ENCODE measurements around the gene CHFR. TPM values are rescaled to one million over a fixed set of nuclear protein-coding genes. Genes with fewer than 3 reads are reported as not detected.
"Not testable (repeated sequence)": the region's sequence is repeated elsewhere in the genome, so short reads cannot be mapped to it uniquely, and the experiment has no call there.

The CHFR gene
- 94.7 and 98.4 TPM in 2 replicates for total RNA-seq

- intact Hi-C loops (cut with micrococcal nuclease) = loop anchor here (1.0 to 2.0 kb wide), 13 partner anchors 15 to 294 kb away; partner anchors contain the start of genes PGAM5, POLE, PXMP2 and ZNF10
These were observed at the start of gene CHFR for GRCh38 chr12:132887513-132888351. Gene CHFR (minus strand): TSS chr12:132887605. CDS start chr12:132887328, 277 bp downstream.

GRCh38 chr12:132936921-132937320, 49.5 kb upstream of the CHFR start:
- intact Hi-C loops (cut with micrococcal nuclease) = not testable (repeated sequence)

- intact Hi-C loops (cut with micrococcal nuclease) = no loop called here
These were observed 48.8 kb upstream of the CHFR start for GRCh38 chr12:132936163-132936562.

- intact Hi-C loops (cut with micrococcal nuclease) = no loop called here
These were observed 39.0 kb upstream of the CHFR start for GRCh38 chr12:132926415-132926833.

GRCh38 chr12:132925597-132926414, 38.4 kb upstream of the CHFR start:
- intact Hi-C loops (cut with micrococcal nuclease) = no loop called here

GRCh38 chr12:132924356-132924755, 37.0 kb upstream of the CHFR start:
- intact Hi-C loops (cut with micrococcal nuclease) = no loop called here

GRCh38 chr12:132923356-132923909, 36.0 kb upstream of the CHFR start:
- intact Hi-C loops (cut with micrococcal nuclease) = no loop called here

GRCh38 chr12:132922676-132923075, 35.3 kb upstream of the CHFR start:
- intact Hi-C loops (cut with micrococcal nuclease) = no loop called here

GRCh38 chr12:132921685-132922084, 34.3 kb upstream of the CHFR start:
- intact Hi-C loops (cut with micrococcal nuclease) = no loop called here

GRCh38 chr12:132918680-132919079, 31.3 kb upstream of the CHFR start:
- intact Hi-C loops (cut with micrococcal nuclease) = no loop called here

- intact Hi-C loops (cut with micrococcal nuclease) = loop anchor here (1.0 to 2.0 kb wide), 2 partner anchors 146 to 199 kb away; partner anchors contain the start of gene PGAM5
These were observed 21.6 kb upstream of the CHFR start for GRCh38 chr12:132909030-132909368.

GRCh38 chr12:132908145-132909029, 21.0 kb upstream of the CHFR start:
- intact Hi-C loops (cut with micrococcal nuclease) = loop anchor here (1.0 to 2.0 kb wide), 10 partner anchors 21 to 273 kb away; partner anchors contain the start of genes CHFR, PGAM5, ZNF10 and ZNF140

- intact Hi-C loops (cut with micrococcal nuclease) = loop anchor here (1.0 to 2.0 kb wide), 9 partner anchors 20 to 274 kb away; partner anchors contain the start of genes CHFR, ZNF10, ZNF140 and ZNF26
These were observed 20.4 kb upstream of the CHFR start for GRCh38 chr12:132907789-132908144.

- intact Hi-C loops (cut with micrococcal nuclease) = no loop called here
These were observed 19.8 kb upstream of the CHFR start for GRCh38 chr12:132907216-132907615.

GRCh38 chr12:132904718-132905328, 17.4 kb upstream of the CHFR start:
- intact Hi-C loops (cut with micrococcal nuclease) = loop anchor here (1.0 kb wide), 5 partner anchors 18 to 137 kb away; partner anchors contain the start of gene CHFR

GRCh38 chr12:132899033-132899432, 11.6 kb upstream of the CHFR start:
- intact Hi-C loops (cut with micrococcal nuclease) = no loop called here

- intact Hi-C loops (cut with micrococcal nuclease) = loop anchor here (1.0 kb wide), 1 partner anchor 292 kb away; the partner anchor contains the start of gene ZNF268
These were observed 1.4 kb upstream of the CHFR start for GRCh38 chr12:132888852-132889251.

- intact Hi-C loops (cut with micrococcal nuclease) = loop anchor here (1.0 to 2.0 kb wide), 12 partner anchors 14 to 243 kb away; partner anchors contain the start of genes PGAM5, POLE, PXMP2 and ZNF10
These were observed 602 bp downstream of the CHFR start for GRCh38 chr12:132886529-132887477.

GRCh38 chr12:132881818-132882217, 5.6 kb downstream of the CHFR start:
- intact Hi-C loops (cut with micrococcal nuclease) = no loop called here

Measured in T-helper 1 cell treated with Interleukin-12 subunit alpha and Interleukin-12 subunit beta and Interleukin-4 antibody, amounts not matched to agents 30 ng/mL and 1 ng/mL, for 36 hours (primary cell).